ENCODE data around the gene CARD11. TPM values are rescaled to one million over a fixed set of nuclear protein-coding genes. Genes with fewer than 3 reads are reported as not detected.

The CARD11 gene
- total and polyA plus RNA-seq, 9 donors: 0.28 to 2.5 (median 0.80) TPM

DNA sequence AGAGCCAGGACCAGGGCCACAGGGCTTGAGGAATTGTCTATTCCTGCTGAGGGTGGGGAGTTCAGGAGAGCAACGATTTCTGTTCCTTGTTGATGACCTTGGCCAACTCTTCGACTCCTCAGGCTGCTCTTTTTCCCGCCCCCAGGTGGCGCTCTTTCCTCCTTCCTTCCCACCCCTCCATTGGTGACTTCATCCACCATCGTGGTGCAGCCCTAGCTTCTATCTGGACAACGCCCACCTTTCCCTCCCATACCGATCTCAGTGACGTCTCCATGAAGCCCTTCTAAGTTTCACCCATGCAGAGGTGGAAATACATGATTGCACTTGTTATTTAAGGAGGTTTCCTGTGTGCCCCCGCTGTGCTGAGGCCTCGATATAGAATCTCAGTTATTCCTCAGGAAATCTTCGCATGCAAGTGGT lies 22.1 kb upstream of the CARD11 start:
- no peak overlapping the region for H3K27ac ChIP-seq
- H3K36me3 ChIP-seq: no peaks in the 10 kb centered on the region
- no peaks in the 10 kb centered on the region for H3K4me1 ChIP-seq (ENCODE audit: insufficient read depth)
- DNase-seq: no peak
- H3K9me3 ChIP-seq: no peaks in the 10 kb centered on the region
- 40 to 52% (median 50%) methylated on average over 11 of the region's 11 CpGs for WGBS, 3 donors
- H3K27me3 ChIP-seq: no peaks in the 10 kb centered on the region
- intact Hi-C loops (cut with DNase I): no loop called here
- no peak overlapping the region for H3K4me3 ChIP-seq
- TF ChIP-seq POLR2A (IDR thresholded peaks at IDR 0.05): no peak
- TF ChIP-seq, protein P1, sequence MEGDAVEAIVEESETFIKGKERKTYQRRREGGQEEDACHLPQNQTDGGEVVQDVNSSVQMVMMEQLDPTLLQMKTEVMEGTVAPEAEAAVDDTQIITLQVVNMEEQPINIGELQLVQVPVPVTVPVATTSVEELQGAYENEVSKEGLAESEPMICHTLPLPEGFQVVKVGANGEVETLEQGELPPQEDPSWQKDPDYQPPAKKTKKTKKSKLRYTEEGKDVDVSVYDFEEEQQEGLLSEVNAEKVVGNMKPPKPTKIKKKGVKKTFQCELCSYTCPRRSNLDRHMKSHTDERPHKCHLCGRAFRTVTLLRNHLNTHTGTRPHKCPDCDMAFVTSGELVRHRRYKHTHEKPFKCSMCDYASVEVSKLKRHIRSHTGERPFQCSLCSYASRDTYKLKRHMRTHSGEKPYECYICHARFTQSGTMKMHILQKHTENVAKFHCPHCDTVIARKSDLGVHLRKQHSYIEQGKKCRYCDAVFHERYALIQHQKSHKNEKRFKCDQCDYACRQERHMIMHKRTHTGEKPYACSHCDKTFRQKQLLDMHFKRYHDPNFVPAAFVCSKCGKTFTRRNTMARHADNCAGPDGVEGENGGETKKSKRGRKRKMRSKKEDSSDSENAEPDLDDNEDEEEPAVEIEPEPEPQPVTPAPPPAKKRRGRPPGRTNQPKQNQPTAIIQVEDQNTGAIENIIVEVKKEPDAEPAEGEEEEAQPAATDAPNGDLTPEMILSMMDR (IDR thresholded peaks at IDR 0.05): no peak
- no peak for TF ChIP-seq EP300 (IDR thresholded peaks at IDR 0.05)

DNA sequence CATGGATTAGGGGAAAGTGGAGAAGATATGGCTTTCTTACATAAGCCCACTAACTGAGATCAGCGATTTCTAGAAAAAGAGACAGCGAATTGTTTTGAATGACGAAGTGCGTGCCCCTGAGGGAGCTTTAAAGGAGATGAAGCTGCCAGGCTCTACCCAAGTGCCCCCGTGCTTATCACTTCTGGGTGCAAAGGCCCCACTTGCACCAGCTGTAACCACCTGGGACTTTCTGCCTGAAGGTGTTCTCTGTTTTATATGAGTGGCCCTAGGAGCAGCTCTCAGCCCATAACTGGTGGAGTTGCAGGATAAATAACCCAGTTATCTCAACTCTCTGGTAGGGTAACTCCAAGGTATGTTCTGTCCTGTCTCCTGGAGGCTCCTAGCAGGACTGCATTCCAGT lies 20.4 kb upstream of the CARD11 start:
- intact Hi-C loops (cut with DNase I): no loop called here
- Histone ChIP-seq H3K36me3 (no peaks in the 10 kb centered on the region), H3K27ac (no peak overlapping the region), H3K27me3 (no peaks in the 10 kb centered on the region), H3K4me3 (no peak overlapping the region), H3K9me3 (no peaks in the 10 kb centered on the region), H3K4me1 (ENCODE audit: insufficient read depth) (no peaks in the 10 kb centered on the region)
- TF ChIP-seq POLR2A (IDR thresholded peaks at IDR 0.05) (no peak), EP300 (IDR thresholded peaks at IDR 0.05) (no peak)
- TF ChIP-seq, protein P1 (IDR thresholded peaks at IDR 0.05): no peak
- 65 to 87% (median 73%) methylated on average over 5 of the region's 5 CpGs for WGBS, 3 donors
- DNase-seq: no peak

DNA sequence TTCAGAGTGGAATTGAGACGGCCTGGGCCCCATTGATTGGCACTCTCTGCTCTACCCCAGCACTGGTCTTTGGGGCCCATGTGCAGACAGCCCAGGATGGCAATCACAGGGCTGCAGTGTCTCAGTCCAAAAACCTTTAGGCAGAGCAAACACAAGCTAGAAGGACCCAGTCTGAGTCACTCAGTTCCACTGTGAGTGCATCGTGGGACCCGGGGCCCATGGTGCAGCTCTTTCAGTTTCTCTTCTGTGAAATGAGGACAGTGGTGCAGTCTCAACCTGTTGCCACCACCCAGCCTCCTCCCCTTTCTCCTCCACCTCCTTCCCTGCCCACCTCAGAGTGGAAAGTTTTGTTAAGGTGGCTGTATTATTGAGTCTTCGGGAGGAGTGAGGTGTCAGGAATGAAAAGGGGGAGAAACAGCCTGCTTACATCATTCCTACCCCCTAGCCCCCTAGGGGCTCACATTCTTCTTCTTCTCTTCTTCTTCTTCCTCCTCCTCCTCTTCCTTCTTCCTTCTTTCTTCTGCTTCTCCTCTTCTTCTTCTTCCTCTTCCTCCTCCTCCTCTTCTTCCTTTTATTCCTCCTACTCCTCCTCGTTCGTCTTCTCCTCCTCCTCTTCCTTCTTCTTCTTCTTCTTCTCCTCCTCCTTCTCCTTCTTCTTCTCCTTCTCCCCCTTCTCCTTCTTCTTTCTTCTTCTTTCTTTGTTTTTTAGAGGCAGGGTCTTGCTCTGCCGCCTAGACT lies 19.5 kb upstream of the CARD11 start:
- DNase-seq: no peak
- Histone ChIP-seq H3K9me3 (no peaks in the 10 kb centered on the region), H3K27ac (no peak overlapping the region), H3K4me3 (no peak overlapping the region), H3K36me3 (no peaks in the 10 kb centered on the region), H3K4me1 (ENCODE audit: insufficient read depth) (no peaks in the 10 kb centered on the region), H3K27me3 (no peaks in the 10 kb centered on the region)
- WGBS, 3 donors: 63 to 79% (median 76%) methylated on average over 7 of the region's 7 CpGs
- intact Hi-C loops (cut with DNase I): no loop called here
- TF ChIP-seq EP300 (IDR thresholded peaks at IDR 0.05): no peak
- TF ChIP-seq, protein P1 (IDR thresholded peaks at IDR 0.05): no peak
- TF ChIP-seq POLR2A (IDR thresholded peaks at IDR 0.05): no peak

DNA sequence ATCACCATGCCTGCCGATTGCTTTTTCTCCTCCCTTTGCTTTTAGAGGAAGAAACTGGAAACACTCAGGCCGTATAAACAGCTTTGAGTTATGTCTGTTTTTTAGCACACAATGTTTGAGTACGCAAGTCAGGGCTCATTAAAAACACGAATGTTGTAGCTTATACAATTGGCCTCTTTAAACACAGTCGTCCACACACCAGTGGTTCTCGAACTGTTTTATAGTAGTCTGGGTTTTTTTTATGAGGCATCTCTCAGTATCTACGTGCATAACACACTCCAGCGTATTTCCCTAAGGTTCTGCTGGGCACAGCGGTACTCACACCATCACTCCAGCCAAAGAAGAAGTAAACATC lies 13.4 kb upstream of the CARD11 start:
- intact Hi-C loops (cut with DNase I): no loop called here
- Histone ChIP-seq H3K4me3 (no peak overlapping the region), H3K9me3 (peaks cover 0 to 5% of the 10 kb centered on the region in 2 donors), H3K36me3 (no peaks in the 10 kb centered on the region), H3K27me3 (no peaks in the 10 kb centered on the region), H3K27ac (no peak overlapping the region), H3K4me1 (ENCODE audit: insufficient read depth) (no peaks in the 10 kb centered on the region)
- 40 to 62% (median 55%) methylated on average over 9 of the region's 9 CpGs for WGBS, 3 donors
- no peak for DNase-seq
- TF ChIP-seq EP300 (IDR thresholded peaks at IDR 0.05) (no peak), POLR2A (IDR thresholded peaks at IDR 0.05) (no peak)
- TF ChIP-seq, protein P1 (IDR thresholded peaks at IDR 0.05): no peak

Data from ovary (tissue), 9 donors.